RWPE2 (cell line): ENCODE results near the gene AXIN2.

Experiments used
- ATAC-seq: fragments of 200-7000 bp; cut with Tn5 transposase; 3 replicates; pipeline ENCODE4 v1.9.1; 2021; ENCODE audit warnings: low read depth
- DNase-seq: peaks from one replicate; pipeline ENCODE4 v3.0.0-alpha.2; 2020; ENCODE audit warnings: low spot score
- H3K27ac ChIP-seq: fragments of 450-650 bp; 2 replicates; pipeline ENCODE4 v1.5.1; 2017; ENCODE audit warnings: mild to moderate bottlenecking; ENCODE audit not compliant: poor library complexity, severe bottlenecking
- H3K27me3 ChIP-seq: fragments of 250-450 bp; sonication (Bioruptor Pico); 2 replicates; pipeline ENCODE4 v1.5.1; 2021; ENCODE audit warnings: mild to moderate bottlenecking, moderate library complexity; ENCODE audit not compliant: insufficient read depth, poor library complexity, severe bottlenecking
- H3K36me3 ChIP-seq: fragments of 250-450 bp; sonication (Bioruptor Pico); 2 replicates; pipeline ENCODE4 v1.5.1; 2020; ENCODE audit warnings: low read depth, mild to moderate bottlenecking, moderate library complexity
- H3K4me1 ChIP-seq: fragments of 250-450 bp; sonication (Bioruptor Pico); 2 replicates; pipeline ENCODE4 v1.5.1; 2021; ENCODE audit warnings: mild to moderate bottlenecking, moderate library complexity; ENCODE audit not compliant: insufficient read depth, poor library complexity, severe bottlenecking
- H3K4me3 ChIP-seq: fragments of 250-450 bp; sonication (Bioruptor Pico); 2 replicates; pipeline ENCODE4 v1.5.1; 2021; ENCODE audit warnings: mild to moderate bottlenecking, moderate library complexity; ENCODE audit not compliant: severe bottlenecking
- H3K9me3 ChIP-seq: fragments of 250-450 bp; sonication (Bioruptor Pico); 2 replicates; pipeline ENCODE4 v1.5.1; 2021; ENCODE audit warnings: mild to moderate bottlenecking, moderate library complexity; ENCODE audit not compliant: severe bottlenecking
- CTCF ChIP-seq: fragments of 450-650 bp; IDR thresholded peaks from one replicate; pipeline ENCODE4 v1.5.1; 2017; ENCODE audit warnings: mild to moderate bottlenecking, moderate library complexity; ENCODE audit not compliant: poor library complexity, severe bottlenecking

Gene AXIN2

GRCh38 chr17:65589321-65589720 lies 27.9 kb upstream of the AXIN2 start:
- H3K4me1 ChIP-seq: no peaks in the 10 kb centered on the region
- H3K36me3 ChIP-seq: no peaks in the 10 kb centered on the region
- TF ChIP-seq CTCF: no peak
- no peak overlapping the region for H3K27ac ChIP-seq
- DNase-seq: no peak
- H3K9me3 ChIP-seq: no peaks in the 10 kb centered on the region
- H3K27me3 ChIP-seq: no peaks in the 10 kb centered on the region
- ATAC-seq: no peak
- no peak overlapping the region for H3K4me3 ChIP-seq

GRCh38 chr17:65588181-65588808 lies 26.8 kb upstream of the AXIN2 start:
- no peaks in the 10 kb centered on the region for H3K36me3 ChIP-seq
- no peaks in the 10 kb centered on the region for H3K9me3 ChIP-seq
- DNase-seq: no peak
- no peak overlapping the region for H3K27ac ChIP-seq
- no peaks in the 10 kb centered on the region for H3K27me3 ChIP-seq
- TF ChIP-seq CTCF: no peak
- H3K4me3 ChIP-seq: no peak overlapping the region
- no peak for ATAC-seq
- no peaks in the 10 kb centered on the region for H3K4me1 ChIP-seq

GRCh38 chr17:65587534-65588180 lies 26.2 kb upstream of the AXIN2 start:
- no peak for ATAC-seq
- Histone ChIP-seq H3K4me1 (no peaks in the 10 kb centered on the region), H3K36me3 (no peaks in the 10 kb centered on the region), H3K9me3 (no peaks in the 10 kb centered on the region), H3K4me3 (no peak overlapping the region), H3K27me3 (no peaks in the 10 kb centered on the region), H3K27ac (no peak overlapping the region)
- no peak for DNase-seq
- TF ChIP-seq CTCF: no peak

GRCh38 chr17:65586899-65587298 lies 25.5 kb upstream of the AXIN2 start:
- no peak overlapping the region for H3K4me3 ChIP-seq
- no peak for TF ChIP-seq CTCF

More at GRCh38 chr17:65586899-65587298, 25.5 kb upstream of the AXIN2 start:
- DNase-seq: no peak
- no peaks in the 10 kb centered on the region for H3K9me3 ChIP-seq
- no peaks in the 10 kb centered on the region for H3K4me1 ChIP-seq
- ATAC-seq: no peak
- no peak overlapping the region for H3K27ac ChIP-seq
- no peaks in the 10 kb centered on the region for H3K27me3 ChIP-seq
- no peaks in the 10 kb centered on the region for H3K36me3 ChIP-seq
